Kidney epithelial cell (primary cell): ENCODE results near the gene TCF7L1. TPM values are rescaled to one million over a fixed set of nuclear protein-coding genes. Genes with fewer than 3 reads are reported as not detected.
"Not testable (repeated sequence)": the region's sequence is repeated elsewhere in the genome, so short reads cannot be mapped to it uniquely, and the experiment has no call there.

Experiments used
- DNase-seq: peaks from one replicate; pipeline ENCODE4 v3.0.0-alpha.2; 2010; ENCODE audit warnings: low read depth
- H3K27me3 ChIP-seq: 2 replicates; pipeline ENCODE4 v1.6.0; 2011; ENCODE audit warnings: low read length; ENCODE audit not compliant: control insufficient read depth, insufficient read depth
- H3K36me3 ChIP-seq: 2 replicates; pipeline ENCODE4 v1.5.1; 2011; ENCODE audit warnings: low read length; ENCODE audit not compliant: control insufficient read depth, insufficient read depth
- H3K4me3 ChIP-seq: 2 replicates; pipeline ENCODE4 v1.5.1; 2011; ENCODE audit warnings: low read depth, mild to moderate bottlenecking, control low read depth, low read length
- total RNA-seq: library from RNA; depleted of rRNA; stranded (reverse); fragments of >200 nt; gene quantifications from 2 replicates; pipeline ENCODE4 v1.2.3, GENCODE V29; 2015
- TF ChIP-seq, protein P1 (sequence below): IDR thresholded peaks from 2 replicates; pipeline ENCODE4 v1.5.1; 2011; ENCODE audit warnings: mild to moderate bottlenecking, moderate library complexity, low read length, control low read depth, inconsistent platforms; ENCODE audit not compliant: insufficient read depth, poor library complexity, severe bottlenecking

TCF7L1 gene
- total RNA-seq, 1 donor from 2014 or later = 4.3 TPM

DNA sequence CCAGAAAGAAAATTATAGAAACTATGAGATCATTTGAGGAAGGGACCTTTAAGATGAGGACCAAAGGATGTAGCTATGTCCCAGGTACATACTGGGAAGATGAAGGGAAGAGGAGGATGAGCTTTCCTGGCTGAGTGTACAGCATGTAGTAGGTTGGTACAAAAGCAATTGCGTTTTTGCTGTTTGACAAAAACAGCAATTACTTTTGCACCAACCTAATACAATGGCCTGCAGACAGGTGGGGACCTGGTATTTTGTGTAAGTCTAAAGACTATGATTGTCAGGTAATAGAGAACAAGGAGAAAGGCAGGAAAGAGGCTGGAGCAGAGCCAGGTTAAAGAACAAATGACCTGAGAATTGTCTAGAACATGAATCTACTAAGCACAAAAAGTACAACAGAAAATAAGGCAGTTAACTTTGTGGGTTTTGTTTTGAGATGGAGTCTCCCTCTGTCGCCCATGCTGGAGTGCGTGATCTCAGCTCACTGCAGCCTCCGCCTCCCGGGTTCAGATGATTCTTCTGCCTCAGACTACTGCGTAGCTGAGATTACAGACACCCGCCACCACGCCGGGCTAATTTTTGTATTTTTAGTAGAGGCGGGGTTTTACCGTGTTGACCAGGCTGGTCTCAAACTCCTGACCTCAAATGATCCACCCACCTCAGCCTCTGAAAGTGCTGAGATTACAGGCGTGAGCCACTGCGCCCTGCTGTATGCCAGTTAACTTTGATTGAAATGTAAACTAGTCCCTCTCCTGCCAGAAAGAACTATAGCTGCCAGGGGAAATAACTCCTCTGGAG, 197.8 kb downstream of the TCF7L1 start:
- H3K27me3 ChIP-seq = no peaks in the 10 kb centered on the region

DNA sequence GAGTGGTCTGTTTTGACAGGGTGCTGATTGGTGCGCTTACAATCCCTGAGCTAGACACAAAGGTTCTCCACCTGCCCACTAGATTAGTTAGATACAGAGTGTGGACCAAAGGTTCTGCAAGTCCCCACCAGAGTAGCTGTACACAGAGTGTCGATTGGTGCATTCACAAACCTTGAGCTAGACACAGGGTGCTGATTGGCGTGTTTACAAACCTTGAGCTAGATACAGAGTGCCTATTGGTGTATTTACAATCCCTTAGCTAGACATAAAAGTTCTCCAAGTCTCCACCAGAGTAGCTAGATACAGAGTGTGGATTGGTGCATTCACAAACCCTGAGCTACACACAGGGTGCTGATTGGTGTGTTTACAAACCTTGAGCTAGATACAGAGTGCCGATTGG, 200.7 kb downstream of the TCF7L1 start:
- H3K4me3 ChIP-seq, DNase-seq, H3K27me3 ChIP-seq, H3K36me3 ChIP-seq: not testable (repeated sequence)

More for the DNA sequence above, 197.8 kb downstream of the TCF7L1 start:
- H3K4me3 ChIP-seq = no peak overlapping the region
- H3K36me3 ChIP-seq = peaks cover 2% of the 10 kb centered on the region
- no peak for DNase-seq
- TF ChIP-seq, protein P1, sequence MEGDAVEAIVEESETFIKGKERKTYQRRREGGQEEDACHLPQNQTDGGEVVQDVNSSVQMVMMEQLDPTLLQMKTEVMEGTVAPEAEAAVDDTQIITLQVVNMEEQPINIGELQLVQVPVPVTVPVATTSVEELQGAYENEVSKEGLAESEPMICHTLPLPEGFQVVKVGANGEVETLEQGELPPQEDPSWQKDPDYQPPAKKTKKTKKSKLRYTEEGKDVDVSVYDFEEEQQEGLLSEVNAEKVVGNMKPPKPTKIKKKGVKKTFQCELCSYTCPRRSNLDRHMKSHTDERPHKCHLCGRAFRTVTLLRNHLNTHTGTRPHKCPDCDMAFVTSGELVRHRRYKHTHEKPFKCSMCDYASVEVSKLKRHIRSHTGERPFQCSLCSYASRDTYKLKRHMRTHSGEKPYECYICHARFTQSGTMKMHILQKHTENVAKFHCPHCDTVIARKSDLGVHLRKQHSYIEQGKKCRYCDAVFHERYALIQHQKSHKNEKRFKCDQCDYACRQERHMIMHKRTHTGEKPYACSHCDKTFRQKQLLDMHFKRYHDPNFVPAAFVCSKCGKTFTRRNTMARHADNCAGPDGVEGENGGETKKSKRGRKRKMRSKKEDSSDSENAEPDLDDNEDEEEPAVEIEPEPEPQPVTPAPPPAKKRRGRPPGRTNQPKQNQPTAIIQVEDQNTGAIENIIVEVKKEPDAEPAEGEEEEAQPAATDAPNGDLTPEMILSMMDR = no peak

DNA sequence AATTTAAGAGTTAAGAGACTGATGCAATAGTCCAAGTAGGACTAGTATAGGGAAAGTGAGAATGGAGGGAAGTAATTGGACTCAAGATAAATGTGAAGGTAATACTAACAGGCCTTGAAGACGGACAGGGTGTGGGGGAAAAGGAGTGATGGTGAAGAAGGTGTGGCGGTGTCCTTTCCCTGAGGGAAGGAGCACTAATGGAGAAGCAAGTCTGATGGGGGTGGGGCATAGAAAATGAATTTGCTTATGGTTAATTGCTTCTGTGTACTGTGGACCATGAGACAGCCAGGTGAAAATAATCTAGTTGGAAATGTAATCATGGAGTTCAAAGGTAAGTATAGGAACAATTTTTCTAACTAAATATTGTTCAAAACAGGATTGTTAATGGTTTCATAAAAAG, 201.7 kb downstream of the TCF7L1 start:
- DNase-seq = no peak
- peaks cover 5% of the 10 kb centered on the region for H3K27me3 ChIP-seq
- H3K4me3 ChIP-seq = no peak overlapping the region
- TF ChIP-seq, protein P1 = no peak
- H3K36me3 ChIP-seq = no peaks in the 10 kb centered on the region

DNA sequence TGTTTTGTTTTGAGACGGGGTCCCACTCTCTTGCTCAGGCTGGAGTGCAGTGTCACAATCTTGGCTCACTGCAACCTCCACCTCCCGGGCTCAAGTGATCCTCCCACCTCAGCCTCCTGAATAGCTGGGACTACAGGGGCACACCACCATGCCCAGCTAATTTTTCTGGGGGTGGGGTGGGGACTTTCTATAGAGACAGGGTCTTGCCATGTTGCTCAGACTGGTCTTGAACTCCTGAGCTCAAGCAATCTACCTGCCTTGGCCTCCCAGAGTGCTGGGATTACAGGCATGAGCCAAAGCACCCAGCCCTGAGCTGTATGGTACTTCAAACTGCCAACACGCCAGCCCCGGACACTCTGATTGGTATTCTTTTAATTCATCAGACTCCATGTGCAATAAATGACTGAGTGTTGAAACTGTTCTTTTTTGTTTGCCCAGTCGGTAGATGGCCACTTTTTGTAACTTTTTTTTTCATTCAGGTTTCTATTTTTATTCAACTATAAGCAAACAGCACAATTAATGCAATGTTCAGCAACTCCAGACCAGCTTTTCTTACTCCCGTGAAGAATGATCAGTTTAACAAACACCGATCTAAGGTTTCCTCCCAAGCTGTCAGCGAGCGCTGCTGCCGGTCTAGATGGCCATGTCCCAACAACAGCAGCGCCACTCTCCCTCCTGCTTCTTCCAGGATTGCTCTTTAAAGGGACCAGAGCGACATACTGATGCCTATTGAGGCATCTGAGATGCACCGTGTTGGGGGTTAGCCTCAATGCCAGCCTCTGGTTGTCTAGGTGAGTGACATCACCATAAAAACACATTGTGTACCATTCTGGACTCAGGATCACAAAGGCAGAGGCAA, 207.1 kb downstream of the TCF7L1 start:
- Histone ChIP-seq H3K27me3 (peaks cover 5% of the 10 kb centered on the region), H3K36me3 (no peaks in the 10 kb centered on the region), H3K4me3 (no peak overlapping the region)
- TF ChIP-seq, protein P1 = no peak
- no peak for DNase-seq

DNA sequence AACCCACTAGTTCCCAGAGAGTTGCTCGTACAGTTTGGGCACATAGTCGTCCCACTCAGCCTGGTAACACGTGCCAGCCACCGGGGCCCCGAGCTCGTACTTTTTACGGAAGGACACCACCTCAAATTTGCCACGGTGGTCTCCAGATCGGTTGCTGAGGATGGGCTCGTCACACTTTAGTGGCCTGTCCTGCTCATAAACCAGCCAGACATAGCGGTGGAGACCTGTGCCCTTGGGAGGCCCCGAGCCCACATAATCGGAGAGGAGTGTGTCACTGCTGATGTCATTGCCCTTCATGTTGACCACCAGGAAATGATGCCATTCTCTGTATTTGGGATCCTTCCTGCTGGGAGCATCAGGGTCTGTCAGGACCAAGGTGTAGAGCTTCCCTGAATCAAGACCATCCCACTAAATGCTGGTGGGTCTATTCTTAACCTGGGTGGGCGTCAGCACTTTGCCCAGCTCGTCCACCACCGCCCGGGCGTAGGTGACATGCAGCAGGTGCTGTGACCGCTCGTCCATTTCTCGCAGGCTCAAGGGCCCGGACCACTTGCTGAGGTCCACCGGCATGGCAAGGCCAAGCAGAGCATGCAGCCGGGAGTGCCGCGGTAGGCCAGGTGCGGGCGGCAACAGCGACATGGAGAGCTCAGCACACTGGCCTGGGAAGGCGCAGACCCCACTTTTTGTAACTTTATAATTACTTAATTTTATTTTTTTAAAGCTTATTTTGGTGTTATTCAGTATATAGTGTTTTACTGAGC, 208.3 kb downstream of the TCF7L1 start:
- no peak for DNase-seq
- Histone ChIP-seq H3K4me3 (no peak overlapping the region), H3K36me3 (no peaks in the 10 kb centered on the region), H3K27me3 (peaks cover 5% of the 10 kb centered on the region)
- TF ChIP-seq, protein P1 = no peak

DNA sequence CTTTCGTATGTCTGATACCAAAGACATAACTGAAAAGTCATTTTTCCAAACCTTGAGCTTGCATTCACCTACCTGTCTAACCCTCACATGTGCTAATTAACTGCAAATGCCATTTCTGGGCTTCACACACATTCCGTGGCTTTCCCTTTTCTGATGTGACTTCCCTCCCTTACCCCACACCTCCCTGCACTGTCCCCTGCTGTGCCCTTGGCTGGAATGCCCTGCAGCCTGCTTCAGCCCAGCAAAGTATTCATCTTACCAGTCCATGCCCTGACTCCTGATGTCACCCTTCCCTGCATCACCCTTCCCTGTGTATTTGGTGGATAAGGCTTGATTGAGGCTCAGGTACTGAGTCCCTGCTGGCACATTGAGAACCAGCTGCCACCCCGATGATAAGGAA, 209.0 kb downstream of the TCF7L1 start:
- H3K36me3 ChIP-seq = no peaks in the 10 kb centered on the region
- DNase-seq = no peak
- TF ChIP-seq, protein P1 = no peak
- peaks cover 5% of the 10 kb centered on the region for H3K27me3 ChIP-seq
- H3K4me3 ChIP-seq = no peak overlapping the region

DNA sequence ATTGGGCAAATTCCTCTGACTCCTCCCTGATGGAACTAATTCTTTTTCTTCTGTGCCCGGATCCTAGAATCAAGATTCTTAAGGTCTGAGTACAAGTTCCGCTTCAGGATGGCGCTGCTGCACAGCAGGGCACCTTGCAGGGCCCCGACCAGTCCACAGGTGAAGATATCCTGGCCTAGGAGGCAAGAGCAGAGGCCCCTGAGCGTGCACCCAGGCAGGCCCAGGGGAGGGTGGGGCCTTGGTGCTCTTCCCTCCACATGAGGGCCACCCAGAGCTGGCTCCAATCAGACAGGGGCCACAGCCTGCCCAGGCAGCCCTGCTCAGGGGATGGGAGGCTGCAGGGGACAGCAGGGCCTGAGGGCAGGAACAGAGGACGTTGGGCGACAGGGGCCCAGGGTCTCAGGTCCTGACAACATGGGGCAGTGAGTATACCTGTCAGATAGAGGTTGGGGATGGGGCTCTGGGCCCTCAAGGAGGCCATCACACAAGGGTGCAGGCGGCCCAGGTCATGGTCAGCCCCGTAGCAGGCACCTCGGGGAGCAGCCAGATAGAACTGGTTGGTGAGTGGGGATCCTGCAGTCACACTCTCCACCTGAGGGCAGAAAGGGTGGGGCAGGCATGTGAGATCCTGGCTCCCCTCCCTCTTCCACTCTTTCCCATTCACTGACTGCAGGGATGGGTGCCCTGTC, 210.2 kb downstream of the TCF7L1 start:
- H3K4me3 ChIP-seq, DNase-seq, H3K36me3 ChIP-seq, H3K27me3 ChIP-seq: not testable (repeated sequence)
